Transverse colon (tissue), 4 donors: Measurements from ENCODE around the gene GET3. TPM values are rescaled to one million over a fixed set of nuclear protein-coding genes. Genes with fewer than 3 reads are reported as not detected.

Experiments used
- DNase-seq: peaks from one replicate; pipeline ENCODE4 v3.0.0-alpha.2; 2019
- H3K27ac ChIP-seq, 4 donors: fragments of 200-600 bp; sonication (generic); 2 replicates each; pipeline ENCODE4 v1.5.1; 2016 to 2018; ENCODE audit warnings: inconsistent platforms in 4 of 4
- H3K27me3 ChIP-seq: fragments of 200-600 bp; sonication (generic); 2 replicates; pipeline ENCODE4 v1.5.1; 2017; ENCODE audit warnings: inconsistent platforms
- H3K36me3 ChIP-seq, 4 donors: fragments of 200-600 bp; sonication (generic); 2 replicates each; pipeline ENCODE4 v1.5.1; 2017 to 2019; ENCODE audit warnings: inconsistent platforms in 4 of 4
- H3K4me1 ChIP-seq, 4 donors: fragments of 200-600 bp; sonication (generic); 2 replicates each; pipeline ENCODE4 v1.5.1; 2017 to 2020; ENCODE audit warnings: inconsistent platforms in 4 of 4
- H3K4me3 ChIP-seq, 4 donors: fragments of 200-600 bp; sonication (generic); 1 replicate in 1 of 4; 2 replicates in 3 of 4; pipeline versions ENCODE4 v1.5.1 to v1.6.1; 2017 to 2019; ENCODE audit warnings: inconsistent platforms in 4 of 4
- H3K9me3 ChIP-seq, 2 donors: fragments of 200-600 bp; sonication (generic); 2 replicates each; pipeline ENCODE4 v1.5.1; 2017 to 2019; ENCODE audit warnings: inconsistent platforms in 2 of 2
- CTCF ChIP-seq, 5 experiments: fragments of 200-600 bp in 3 of 5; fragments of 450-650 bp in 2 of 5; sonication (generic) in 3 of 5; IDR thresholded peaks; 1 replicate in 2 of 5; 2 replicates in 3 of 5; pipeline ENCODE4 v1.5.1; 2016 to 2017; ENCODE audit warnings: antibody characterized with exemption in 5 of 5, inconsistent platforms in 3 of 5, mild to moderate bottlenecking in 2 of 5, moderate library complexity in 1 of 5
- EP300 ChIP-seq: sonication (generic); formaldehyde crosslinking; IDR thresholded peaks from one replicate; pipeline ENCODE4 v1.6.1; 2017; ENCODE audit warnings: antibody characterized with exemption, low read depth
- POLR2A ChIP-seq: fragments of 450-650 bp; IDR thresholded peaks from one replicate; pipeline ENCODE4 v1.6.1; 2016; ENCODE audit warnings: antibody characterized with exemption, mild to moderate bottlenecking, moderate library complexity
- POLR2AphosphoS5 ChIP-seq, 3 donors: sonication (generic); formaldehyde crosslinking; IDR thresholded peaks; one replicate each; pipeline ENCODE4 v1.6.1; 2016; ENCODE audit warnings: antibody characterized with exemption in 3 of 3
- WGBS, 2 donors: methylation state at CpG; one replicate each; pipeline ENCODE4 v1.1.5; 2018; ENCODE audit warnings: low coverage in 1 of 2; 5-methylcytosine and 5-hydroxymethylcytosine counted together
- in situ Hi-C, 4 donors: fragments of 200-750 bp; cut with MboI; loops; one replicate each; pipeline versions ENCODE4 v1.15.0 to v1.15.1; 2017; ENCODE audit warnings: low sequenced_read_pairs in 3 of 4, low pct_ligation_motif_present in 1 of 4, low pct_unique_long_range_greater_than_20kb in 1 of 4
- intact Hi-C: fragments of 100-400 bp; cut with DNase I; formaldehyde crosslinking; loops from one replicate; pipeline ENCODE4 v1.15.1; 2023; ENCODE audit warnings: low total_unique reads
- total RNA-seq, 4 donors: library from RNA; depleted of rRNA; stranded (reverse); fragments of >200 nt; gene quantifications; one replicate each; pipeline ENCODE4 v1.1.0, GENCODE V29; 2016

Gene GET3
- total RNA-seq, 4 donors from 2014 or later = 18.3 to 75.2 (median 43.6) TPM

- Histone ChIP-seq H3K4me3 (no peak overlapping the region), H3K27ac (no peak overlapping the region), H3K9me3 (no peaks in the 10 kb centered on the region), H3K27me3 (no peaks in the 10 kb centered on the region), H3K4me1 (peaks cover 7 to 19% (median 9%) of the 10 kb centered on the region in 4 donors), H3K36me3 (peaks cover 0 to 37% (median 19%) of the 10 kb centered on the region in 4 donors)
- DNase-seq = no peak
- WGBS, 2 donors = 90 to 100% methylated on average over 2 to 3 of the region's 3 CpGs
- in situ Hi-C loops = no loop called here
- no peak for TF ChIP-seq CTCF (IDR thresholded peaks at IDR 0.05)
- TF ChIP-seq POLR2A = no peak
- TF ChIP-seq POLR2AphosphoS5 (IDR thresholded peaks at IDR 0.05) = no peak
- TF ChIP-seq EP300 = no peak
- intact Hi-C loops = no loop called here
These were observed 21.4 kb upstream of the GET3 start for GRCh38 chr19:12715929-12716328.

GRCh38 chr19:12720296-12720695 lies 17.0 kb upstream of the GET3 start:
- TF ChIP-seq POLR2A (no peak), CTCF (IDR thresholded peaks at IDR 0.05) (no peak), EP300 (no peak), POLR2AphosphoS5 (IDR thresholded peaks at IDR 0.05) (no peak)

GRCh38 chr19:12720851-12721655 lies 16.2 kb upstream of the GET3 start:
- in situ Hi-C loops = no loop called here
- H3K36me3 ChIP-seq = peaks cover 0 to 8% (median 3%) of the 10 kb centered on the region in 4 donors
- peak; percentile 34 for DNase-seq
- WGBS, 2 donors = 9 to 26% methylated on average over 4 to 58 of the region's 59 CpGs
- H3K27ac ChIP-seq = peak overlapping the region; percentile 92 to 98 (median 96)
- H3K4me1 ChIP-seq = peaks cover 14 to 46% (median 29%) of the 10 kb centered on the region in 4 donors
- no peaks in the 10 kb centered on the region for H3K9me3 ChIP-seq
- intact Hi-C loops = no loop called here
- H3K27me3 ChIP-seq = no peaks in the 10 kb centered on the region
- TF ChIP-seq POLR2AphosphoS5 (IDR thresholded peaks at IDR 0.05) (no peak), POLR2A (no peak)
- peak overlapping the region; percentile 28 to 99 (median 90) for H3K4me3 ChIP-seq

More at GRCh38 chr19:12720296-12720695, 17.0 kb upstream of the GET3 start:
- in situ Hi-C loops (no loop called here), intact Hi-C loops (no loop called here)
- H3K36me3 ChIP-seq = peaks cover 0 to 14% (median 3%) of the 10 kb centered on the region in 4 donors
- peak overlapping the region in 1 of 4 donors; percentile 90 for H3K4me3 ChIP-seq
- H3K4me1 ChIP-seq = peaks cover 14 to 46% (median 29%) of the 10 kb centered on the region in 4 donors
- peak overlapping the region; percentile 92 to 98 (median 96) for H3K27ac ChIP-seq
- DNase-seq = no peak
- H3K27me3 ChIP-seq = no peaks in the 10 kb centered on the region
- H3K9me3 ChIP-seq = no peaks in the 10 kb centered on the region
- WGBS, 2 donors = 86 to 88% methylated on average over 5 to 10 of the region's 10 CpGs

- TF ChIP-seq CTCF (IDR thresholded peaks at IDR 0.05) = no peak
- no peak for TF ChIP-seq POLR2A
- TF ChIP-seq EP300 = no peak
- no peak for TF ChIP-seq POLR2AphosphoS5 (IDR thresholded peaks at IDR 0.05)
- WGBS, 2 donors = 1% methylated on average over 57 of the region's 65 CpGs; no CpG with 5 or more reads in 1 of the 2 donors
- Histone ChIP-seq H3K4me3 (peak overlapping the region; percentile 28 to 99 (median 90)), H3K27me3 (no peaks in the 10 kb centered on the region), H3K4me1 (peaks cover 14 to 46% (median 29%) of the 10 kb centered on the region in 4 donors), H3K27ac (peak overlapping the region; percentile 92 to 98 (median 96)), H3K9me3 (no peaks in the 10 kb centered on the region), H3K36me3 (peaks cover 0 to 8% (median 0%) of the 10 kb centered on the region in 4 donors)
- in situ Hi-C loops = no loop called here
- DNase-seq = peak; percentile 70
- intact Hi-C loops = no loop called here
These were observed 15.4 kb upstream of the GET3 start for GRCh38 chr19:12721656-12722565.
